ENCODE data around the gene RIMKLA. TPM values are rescaled to one million over a fixed set of nuclear protein-coding genes. Genes with fewer than 3 reads are reported as not detected.

The RIMKLA gene
- total RNA-seq, 4 donors from 2014 or later, result 2.9 to 7.0 (median 4.0) TPM

DNA sequence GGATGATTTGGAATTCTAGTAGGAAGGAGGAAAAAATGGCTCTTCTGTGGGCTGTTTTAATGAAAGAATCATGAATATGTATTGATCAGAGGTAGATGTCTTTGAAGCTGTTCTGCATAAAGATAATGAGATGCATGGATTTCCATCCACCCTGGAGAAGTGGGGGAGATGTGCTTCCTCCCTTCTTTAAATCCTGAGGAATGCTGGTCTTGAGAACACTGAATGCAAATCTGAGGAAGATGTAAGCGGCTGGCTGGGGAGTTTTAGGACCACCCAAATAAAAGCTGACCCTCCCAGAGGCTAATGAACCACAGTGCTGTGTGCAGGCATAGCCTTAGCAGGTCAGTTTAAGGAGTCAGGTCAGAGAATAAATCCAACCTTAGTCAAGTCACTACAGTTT is 37.9 kb downstream of the RIMKLA start:
- 100% methylated on average over 1 of the region's 1 CpG for WGBS, 2 donors (ENCODE audit: low coverage in 1 of 2)

DNA sequence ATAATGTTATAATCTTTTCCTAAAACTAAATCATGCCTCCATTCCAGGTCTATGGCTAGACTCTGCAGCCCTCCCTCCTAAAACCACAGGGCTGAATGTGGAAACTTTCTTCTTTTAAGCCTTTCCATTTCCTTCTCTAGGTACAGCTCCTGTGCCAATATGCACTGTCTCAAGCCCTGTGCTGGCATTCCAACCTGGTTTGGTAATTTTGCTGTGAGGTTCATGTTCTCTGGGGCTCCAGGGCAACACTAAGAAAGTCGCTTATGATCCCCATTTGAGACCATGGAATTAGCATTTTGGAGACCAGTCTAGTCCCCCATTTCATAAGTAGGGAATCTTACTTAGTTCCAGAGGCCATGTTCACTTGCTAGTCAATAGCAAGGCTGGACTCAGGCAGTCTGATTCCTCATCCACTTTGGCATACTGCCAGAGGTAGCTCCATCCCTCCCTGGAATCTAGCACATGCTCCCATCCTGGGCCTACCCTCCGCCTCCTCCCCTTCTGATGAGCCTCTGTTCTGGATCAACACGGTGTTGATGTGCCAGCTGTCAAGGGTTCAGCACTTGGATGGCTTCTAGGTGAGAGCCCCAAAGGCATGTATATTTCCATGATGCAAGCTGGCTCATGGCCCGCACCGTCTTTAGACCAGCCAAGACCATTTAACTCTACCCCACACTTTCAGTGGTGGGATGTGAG is 38.7 kb downstream of the RIMKLA start:
- Histone ChIP-seq H3K36me3 (peaks cover 0 to 8% of the 10 kb centered on the region in 2 donors), H3K9me3 (no peaks in the 10 kb centered on the region), H3K4me3 (no peak overlapping the region), H3K4me1 (peaks cover 2 to 42% (median 11%) of the 10 kb centered on the region in 3 donors), H3K27me3 (no peaks in the 10 kb centered on the region), H3K27ac (peak overlapping the region in 3 of 4 donors; percentile 18 to 80 (median 64))
- TF ChIP-seq POLR2A (IDR thresholded peaks at IDR 0.05) (no peak), EP300 (IDR thresholded peaks at IDR 0.05) (no peak), POLR2AphosphoS5 (IDR thresholded peaks at IDR 0.05) (peak; percentile 71)
- TF ChIP-seq, protein P1, sequence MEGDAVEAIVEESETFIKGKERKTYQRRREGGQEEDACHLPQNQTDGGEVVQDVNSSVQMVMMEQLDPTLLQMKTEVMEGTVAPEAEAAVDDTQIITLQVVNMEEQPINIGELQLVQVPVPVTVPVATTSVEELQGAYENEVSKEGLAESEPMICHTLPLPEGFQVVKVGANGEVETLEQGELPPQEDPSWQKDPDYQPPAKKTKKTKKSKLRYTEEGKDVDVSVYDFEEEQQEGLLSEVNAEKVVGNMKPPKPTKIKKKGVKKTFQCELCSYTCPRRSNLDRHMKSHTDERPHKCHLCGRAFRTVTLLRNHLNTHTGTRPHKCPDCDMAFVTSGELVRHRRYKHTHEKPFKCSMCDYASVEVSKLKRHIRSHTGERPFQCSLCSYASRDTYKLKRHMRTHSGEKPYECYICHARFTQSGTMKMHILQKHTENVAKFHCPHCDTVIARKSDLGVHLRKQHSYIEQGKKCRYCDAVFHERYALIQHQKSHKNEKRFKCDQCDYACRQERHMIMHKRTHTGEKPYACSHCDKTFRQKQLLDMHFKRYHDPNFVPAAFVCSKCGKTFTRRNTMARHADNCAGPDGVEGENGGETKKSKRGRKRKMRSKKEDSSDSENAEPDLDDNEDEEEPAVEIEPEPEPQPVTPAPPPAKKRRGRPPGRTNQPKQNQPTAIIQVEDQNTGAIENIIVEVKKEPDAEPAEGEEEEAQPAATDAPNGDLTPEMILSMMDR (IDR thresholded peaks at IDR 0.05), result no peak
- peak; percentile 80 for ATAC-seq
- 39 to 50% methylated on average over 1 to 3 of the region's 5 CpGs for WGBS, 2 donors (ENCODE audit: low coverage in 1 of 2)

More for the DNA sequence above, 37.9 kb downstream of the RIMKLA start:
- Histone ChIP-seq H3K36me3 (peaks cover 0 to 9% of the 10 kb centered on the region in 2 donors), H3K4me3 (no peak overlapping the region), H3K9me3 (no peaks in the 10 kb centered on the region), H3K4me1 (peaks cover 2 to 42% (median 11%) of the 10 kb centered on the region in 3 donors), H3K27me3 (no peaks in the 10 kb centered on the region), H3K27ac (peak overlapping the region in 1 of 4 donors; percentile 80)
- ATAC-seq, result no peak
- TF ChIP-seq, protein P1 (IDR thresholded peaks at IDR 0.05), result no peak
- TF ChIP-seq POLR2A (IDR thresholded peaks at IDR 0.05) (no peak), EP300 (IDR thresholded peaks at IDR 0.05) (no peak), POLR2AphosphoS5 (IDR thresholded peaks at IDR 0.05) (no peak)

DNA sequence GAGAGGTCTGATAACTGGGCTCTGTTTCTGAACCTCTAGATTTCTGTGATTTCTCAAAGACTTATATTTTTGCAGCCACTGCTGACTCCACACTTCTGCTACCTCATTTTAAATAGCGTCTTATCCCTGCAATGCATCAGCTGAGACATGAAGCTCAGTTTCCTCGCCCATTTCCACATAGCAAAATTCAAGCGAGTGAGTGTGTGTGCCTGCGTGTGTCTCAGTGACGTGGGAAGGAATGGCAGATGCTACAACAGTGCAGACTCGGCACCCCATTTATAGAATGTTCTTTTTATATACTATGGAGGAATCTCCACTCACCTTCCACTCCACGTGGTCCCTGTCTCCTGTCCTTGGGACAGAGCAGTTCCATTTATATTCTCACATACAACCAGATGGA is 39.5 kb downstream of the RIMKLA start:
- 28 to 57% methylated on average over 7 of the region's 7 CpGs for WGBS, 2 donors (ENCODE audit: low coverage in 1 of 2)
- no peaks in the 10 kb centered on the region for H3K36me3 ChIP-seq
- no peak for TF ChIP-seq POLR2A (IDR thresholded peaks at IDR 0.05)
- no peak for TF ChIP-seq EP300 (IDR thresholded peaks at IDR 0.05)
- TF ChIP-seq, protein P1 (IDR thresholded peaks at IDR 0.05), result no peak
- no peak for TF ChIP-seq POLR2AphosphoS5 (IDR thresholded peaks at IDR 0.05)
- no peaks in the 10 kb centered on the region for H3K9me3 ChIP-seq
- no peak overlapping the region for H3K4me3 ChIP-seq
- H3K4me1 ChIP-seq, result peaks cover 2 to 42% (median 11%) of the 10 kb centered on the region in 3 donors
- no peaks in the 10 kb centered on the region for H3K27me3 ChIP-seq
- H3K27ac ChIP-seq, result peak overlapping the region in 3 of 4 donors; percentile 18 to 80 (median 64)
- peak; percentile 18 for ATAC-seq

- Histone ChIP-seq H3K9me3 (no peaks in the 10 kb centered on the region), H3K4me3 (no peak overlapping the region), H3K36me3 (no peaks in the 10 kb centered on the region), H3K27ac (peak overlapping the region in 3 of 4 donors; percentile 37 to 80 (median 64)), H3K27me3 (no peaks in the 10 kb centered on the region), H3K4me1 (peaks cover 2 to 42% (median 11%) of the 10 kb centered on the region in 3 donors)
- 0 to 16% methylated on average over 3 of the region's 10 CpGs for WGBS, 2 donors (ENCODE audit: low coverage in 1 of 2)
- ATAC-seq, result peak; percentile 50
- TF ChIP-seq POLR2AphosphoS5 (IDR thresholded peaks at IDR 0.05) (peak; percentile 85), POLR2A (IDR thresholded peaks at IDR 0.05) (no peak), EP300 (IDR thresholded peaks at IDR 0.05) (no peak)
Observed at GRCh38 chr1:42420911-42421585, 40.5 kb downstream of the RIMKLA start.

- no peak for TF ChIP-seq POLR2AphosphoS5 (IDR thresholded peaks at IDR 0.05)
- H3K36me3 ChIP-seq, result no peaks in the 10 kb centered on the region
- H3K4me1 ChIP-seq, result peaks cover 2 to 42% (median 11%) of the 10 kb centered on the region in 3 donors
- ATAC-seq, result no peak
- H3K27me3 ChIP-seq, result no peaks in the 10 kb centered on the region
- no peak overlapping the region for H3K4me3 ChIP-seq
- WGBS, 2 donors (ENCODE audit: low coverage in 1 of 2), result 27 to 28% methylated on average over 7 to 8 of the region's 9 CpGs
- H3K27ac ChIP-seq, result no peak overlapping the region
- H3K9me3 ChIP-seq, result no peaks in the 10 kb centered on the region
Observed at GRCh38 chr1:42422737-42423136, 42.1 kb downstream of the RIMKLA start.

Data from gastroesophageal sphincter (tissue), 4 donors.